Duodenal mucosa (tissue), 2 donors: Measurements from ENCODE around the gene ONECUT1.

Experiments used
- H3K27ac ChIP-seq: one replicate; pipeline ENCODE4 v1.7.0; 2013; ENCODE audit warnings: low read depth, low read length
- H3K27me3 ChIP-seq, 2 donors: one replicate each; pipeline ENCODE4 v1.7.0; 2013; ENCODE audit warnings: low read length in 2 of 2, control low read depth in 1 of 2; ENCODE audit not compliant: insufficient read depth in 2 of 2, control insufficient read depth in 1 of 2
- H3K36me3 ChIP-seq, 2 donors: one replicate each; pipeline ENCODE4 v1.7.0; 2013; ENCODE audit warnings: low read length in 2 of 2, control low read depth in 1 of 2; ENCODE audit not compliant: insufficient read depth in 2 of 2, control insufficient read depth in 1 of 2
- H3K4me1 ChIP-seq, 2 donors: one replicate each; pipeline ENCODE4 v1.7.0; 2013; ENCODE audit warnings: low read length in 2 of 2, control low read depth in 1 of 2; ENCODE audit not compliant: insufficient read depth in 2 of 2, control insufficient read depth in 1 of 2
- H3K4me3 ChIP-seq, 2 donors: one replicate each; pipeline ENCODE4 v1.7.0; 2013; ENCODE audit warnings: low read length in 2 of 2, low read depth in 1 of 2
- H3K9ac ChIP-seq, 2 donors: one replicate each; pipeline ENCODE4 v1.7.0; 2013; ENCODE audit warnings: low read length in 2 of 2, low read depth in 1 of 2
- H3K9me3 ChIP-seq, 2 donors: one replicate each; pipeline ENCODE4 v1.7.0; 2013; ENCODE audit warnings: low read length in 2 of 2, control low read depth in 1 of 2; ENCODE audit not compliant: control insufficient read depth in 1 of 2

ONECUT1 gene

DNA sequence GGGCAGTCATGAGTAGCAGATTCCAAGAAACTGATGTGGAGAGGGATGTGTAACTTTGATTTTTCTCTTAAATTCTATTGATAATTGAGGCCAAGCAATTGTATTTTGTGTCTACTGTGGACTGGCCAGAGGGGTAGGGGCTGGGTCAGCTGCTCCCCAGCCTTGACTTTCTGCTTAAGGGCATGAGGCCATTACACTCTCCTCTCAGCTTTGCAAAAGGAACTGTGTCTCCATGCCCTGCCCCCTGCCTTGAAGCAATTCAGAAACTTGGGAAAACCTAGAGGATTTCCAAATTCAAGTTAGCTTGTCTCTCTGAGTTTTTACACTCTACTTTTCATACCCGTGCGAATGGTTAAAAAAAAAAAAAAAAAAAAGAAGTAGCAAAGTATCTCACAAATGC, 38.6 kb downstream of the ONECUT1 start:
- Histone ChIP-seq H3K27me3 (peaks cover 5 to 16% of the 10 kb centered on the region in 2 donors), H3K36me3 (no peaks in the 10 kb centered on the region), H3K4me1 (no peaks in the 10 kb centered on the region), H3K27ac (no peak overlapping the region), H3K9me3 (no peaks in the 10 kb centered on the region), H3K9ac (no peak overlapping the region), H3K4me3 (no peak overlapping the region)

DNA sequence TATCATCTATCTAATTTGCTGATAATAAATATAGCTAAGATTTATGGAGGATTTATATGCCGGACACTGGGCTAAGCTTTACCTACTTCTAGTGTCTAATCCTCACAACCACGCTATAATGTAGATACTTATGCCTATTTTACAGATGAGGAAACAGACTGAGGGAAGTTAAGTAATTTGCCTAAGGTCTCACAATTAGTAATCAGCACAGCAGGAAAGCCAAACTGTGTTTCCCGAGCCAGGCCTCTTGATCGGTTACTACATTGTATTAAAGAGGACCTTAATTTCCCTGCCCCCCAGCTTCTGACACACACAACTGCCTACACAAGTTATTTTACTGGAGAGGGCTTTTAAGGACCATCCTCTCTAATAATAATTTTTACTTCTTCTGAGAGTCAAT, 40.9 kb downstream of the ONECUT1 start:
- H3K27ac ChIP-seq: no peak overlapping the region
- no peaks in the 10 kb centered on the region for H3K9me3 ChIP-seq
- H3K36me3 ChIP-seq: no peaks in the 10 kb centered on the region
- no peak overlapping the region for H3K4me3 ChIP-seq
- no peaks in the 10 kb centered on the region for H3K4me1 ChIP-seq
- no peak overlapping the region for H3K9ac ChIP-seq
- H3K27me3 ChIP-seq: peaks cover 5 to 13% of the 10 kb centered on the region in 2 donors

DNA sequence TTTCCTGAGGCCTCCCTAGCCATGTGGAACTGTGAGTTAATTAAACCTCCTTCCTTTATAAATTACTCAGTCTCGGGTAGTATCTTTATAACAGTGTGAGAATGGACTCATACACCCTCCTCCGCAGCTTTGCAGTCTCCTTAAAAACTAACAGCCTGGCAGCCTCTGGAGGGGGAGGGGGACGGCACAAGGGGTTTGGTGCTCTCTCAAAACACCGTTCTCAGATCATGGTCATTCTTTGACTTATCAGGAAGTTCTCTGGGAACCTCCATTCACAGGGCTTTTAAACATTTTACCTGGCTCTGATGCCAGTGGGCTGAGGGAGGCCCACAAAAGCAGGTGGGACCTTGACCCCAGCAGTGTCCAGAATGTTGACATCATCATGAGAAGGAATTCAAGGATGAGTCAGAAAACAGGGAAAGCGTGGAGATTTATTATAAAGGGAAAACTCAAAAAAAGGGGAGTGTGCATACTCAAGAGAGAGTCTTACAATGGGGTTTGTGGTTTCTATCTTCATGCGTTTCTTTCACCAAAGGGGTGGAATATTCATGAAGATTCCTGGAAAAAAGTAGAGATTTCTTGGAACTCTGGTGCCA, 43.9 kb downstream of the ONECUT1 start:
- Histone ChIP-seq H3K9ac (no peak overlapping the region), H3K4me1 (no peaks in the 10 kb centered on the region), H3K27ac (no peak overlapping the region), H3K27me3 (peaks cover 2 to 7% of the 10 kb centered on the region in 2 donors), H3K4me3 (no peak overlapping the region), H3K9me3 (no peaks in the 10 kb centered on the region), H3K36me3 (no peaks in the 10 kb centered on the region)

DNA sequence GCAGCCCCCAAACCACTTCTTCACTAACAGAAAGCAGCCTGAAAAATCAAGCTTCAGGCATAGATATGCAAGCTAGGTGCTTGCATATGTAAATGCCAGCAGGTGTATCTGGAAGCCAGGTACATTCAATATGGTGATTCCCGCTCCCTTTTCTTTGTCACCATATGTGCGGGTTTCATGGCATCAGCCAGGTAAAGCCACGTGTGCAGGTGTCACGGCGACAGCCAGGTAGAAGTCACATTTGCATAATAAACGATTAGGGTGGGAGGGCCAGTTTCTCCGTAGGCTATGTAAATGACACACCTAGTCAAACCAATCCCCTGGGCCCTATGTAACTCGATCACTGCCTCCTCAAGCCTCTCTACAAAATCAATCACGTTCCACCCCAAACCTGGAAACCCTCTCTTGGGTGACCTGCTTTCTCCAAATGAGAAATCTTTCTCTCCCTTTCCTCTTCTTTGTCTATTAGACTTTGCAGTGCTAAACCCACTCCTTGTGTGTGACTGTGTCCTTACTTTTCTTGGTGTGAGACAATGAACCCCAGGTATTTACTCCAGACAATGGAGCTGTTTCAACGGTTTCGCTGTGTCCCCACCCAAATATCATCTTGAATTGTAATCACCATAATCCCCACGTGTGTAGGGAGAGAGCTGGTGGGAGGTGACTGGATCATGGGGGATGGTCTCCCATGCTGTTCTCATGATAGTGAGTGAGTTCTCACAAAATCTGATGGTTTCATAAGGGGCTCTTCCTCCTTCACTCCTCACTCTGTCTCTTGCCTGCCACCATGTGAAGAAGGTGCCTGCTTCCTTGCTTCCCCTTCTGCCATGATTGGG, 44.6 kb downstream of the ONECUT1 start:
- H3K4me3 ChIP-seq: no peak overlapping the region
- H3K27me3 ChIP-seq: peaks cover 0 to 7% of the 10 kb centered on the region in 2 donors
- no peak overlapping the region for H3K9ac ChIP-seq
- H3K4me1 ChIP-seq: no peaks in the 10 kb centered on the region
- no peaks in the 10 kb centered on the region for H3K36me3 ChIP-seq
- H3K27ac ChIP-seq: no peak overlapping the region
- H3K9me3 ChIP-seq: no peaks in the 10 kb centered on the region

DNA sequence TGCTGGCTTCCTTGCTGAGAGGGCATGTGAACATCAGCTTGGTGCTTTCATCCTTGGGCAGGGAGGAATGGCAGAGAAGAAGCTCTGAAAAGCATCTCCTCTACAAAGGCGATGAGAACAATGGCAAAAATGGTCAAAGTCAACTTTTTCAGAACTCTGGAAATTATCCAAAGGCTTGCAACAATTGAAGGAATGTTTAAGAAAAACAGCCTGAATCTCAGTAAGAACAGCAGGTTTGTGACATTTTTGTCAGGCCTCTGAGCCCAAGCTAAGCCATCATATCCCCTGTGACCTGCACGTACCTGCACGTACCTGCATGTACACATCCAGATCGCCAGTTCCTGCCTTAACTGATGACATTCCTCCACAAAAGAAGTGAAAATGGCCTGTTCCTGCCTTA, 51.8 kb downstream of the ONECUT1 start:
- no peak overlapping the region for H3K4me3 ChIP-seq
- H3K4me1 ChIP-seq: no peaks in the 10 kb centered on the region
- H3K9me3 ChIP-seq: no peaks in the 10 kb centered on the region
- H3K27ac ChIP-seq: no peak overlapping the region
- no peaks in the 10 kb centered on the region for H3K36me3 ChIP-seq
- H3K27me3 ChIP-seq: no peaks in the 10 kb centered on the region
- H3K9ac ChIP-seq: no peak overlapping the region

DNA sequence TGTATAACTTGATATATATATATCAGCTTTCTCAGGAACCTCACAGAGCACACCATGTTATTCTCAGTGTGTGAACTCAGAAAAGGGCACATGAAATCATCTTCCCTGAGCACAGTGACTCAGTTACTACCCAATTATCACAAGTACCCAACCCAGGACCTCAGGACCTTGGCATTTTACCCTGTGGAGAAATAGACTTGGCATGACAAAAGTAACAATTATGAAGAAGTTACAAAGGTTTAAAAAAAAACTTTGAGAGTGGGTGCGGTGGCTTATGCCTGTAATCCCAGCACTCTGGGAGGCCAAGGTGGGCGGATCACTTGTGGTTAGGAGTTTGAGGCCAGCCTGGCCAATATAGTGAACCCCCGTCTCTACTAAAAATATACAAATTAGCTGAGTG, 52.4 kb downstream of the ONECUT1 start:
- no peak overlapping the region for H3K27ac ChIP-seq
- no peaks in the 10 kb centered on the region for H3K9me3 ChIP-seq
- no peaks in the 10 kb centered on the region for H3K36me3 ChIP-seq
- no peak overlapping the region for H3K9ac ChIP-seq
- H3K4me1 ChIP-seq: no peaks in the 10 kb centered on the region
- H3K4me3 ChIP-seq: no peak overlapping the region
- H3K27me3 ChIP-seq: no peaks in the 10 kb centered on the region

DNA sequence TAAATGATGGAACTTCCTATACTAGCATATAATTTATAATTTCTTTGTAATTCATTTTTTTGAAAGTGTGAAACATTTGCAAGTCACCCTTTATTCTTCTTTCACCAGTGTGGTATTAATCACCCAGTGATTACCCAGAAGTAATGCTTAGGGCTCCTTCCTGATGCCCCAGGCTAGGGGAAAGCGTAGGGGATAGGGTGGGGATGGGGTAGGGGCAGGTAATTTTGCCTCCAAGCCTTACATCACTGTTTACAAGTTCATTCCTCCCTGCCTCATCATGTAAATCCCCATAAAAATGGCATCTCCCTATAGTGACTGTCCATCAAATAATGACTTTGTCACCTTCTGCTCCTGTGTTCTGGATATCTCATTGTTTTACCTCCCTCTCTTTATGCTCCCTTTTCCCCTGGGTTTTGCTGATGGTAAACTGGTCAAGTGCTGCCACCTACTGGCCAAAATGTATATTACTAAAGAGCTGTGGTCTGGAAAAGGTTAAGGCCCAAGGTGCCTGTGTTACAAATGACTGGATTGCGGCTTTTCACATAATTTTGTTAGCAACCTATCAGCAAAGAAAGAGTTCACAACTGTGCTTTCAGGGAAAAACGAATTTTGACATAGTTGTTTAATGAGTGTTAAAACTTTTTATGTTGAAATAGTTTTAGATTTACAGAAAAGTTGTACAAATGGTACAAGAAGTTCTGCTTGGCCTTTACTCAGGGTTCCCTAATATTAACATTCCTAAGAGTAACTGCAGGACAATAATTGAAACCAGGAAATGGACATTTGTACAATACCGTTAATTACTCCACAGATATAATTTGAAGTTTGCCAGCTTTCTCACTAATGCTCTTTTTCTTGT, 54.7 kb downstream of the ONECUT1 start:
- Histone ChIP-seq H3K9me3 (no peaks in the 10 kb centered on the region), H3K9ac (no peak overlapping the region), H3K4me1 (no peaks in the 10 kb centered on the region), H3K4me3 (no peak overlapping the region), H3K27me3 (no peaks in the 10 kb centered on the region), H3K36me3 (no peaks in the 10 kb centered on the region), H3K27ac (no peak overlapping the region)

DNA sequence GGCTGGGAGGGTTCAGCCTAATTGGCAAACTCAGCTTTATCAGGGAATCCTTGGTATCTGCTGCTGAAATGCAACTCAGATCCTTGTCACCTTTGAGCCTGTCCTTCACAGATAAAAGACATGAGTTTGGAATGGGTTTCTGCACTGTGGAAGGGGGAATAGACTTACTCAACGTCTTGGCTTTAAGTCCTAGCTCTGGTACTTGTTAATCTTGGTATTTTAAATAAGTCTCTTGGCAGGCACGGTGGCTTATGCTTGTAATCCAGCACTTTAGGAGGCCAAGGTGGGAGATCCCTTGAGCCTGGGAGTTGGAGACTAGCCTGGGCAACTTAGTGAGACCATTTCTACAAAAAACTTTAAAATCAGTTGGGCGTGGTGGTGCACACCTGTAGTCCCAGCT, 55.8 kb downstream of the ONECUT1 start:
- Histone ChIP-seq H3K9me3 (no peaks in the 10 kb centered on the region), H3K4me3 (no peak overlapping the region), H3K27me3 (no peaks in the 10 kb centered on the region), H3K27ac (no peak overlapping the region), H3K4me1 (peaks cover 0 to 9% of the 10 kb centered on the region in 2 donors), H3K36me3 (no peaks in the 10 kb centered on the region), H3K9ac (no peak overlapping the region)

DNA sequence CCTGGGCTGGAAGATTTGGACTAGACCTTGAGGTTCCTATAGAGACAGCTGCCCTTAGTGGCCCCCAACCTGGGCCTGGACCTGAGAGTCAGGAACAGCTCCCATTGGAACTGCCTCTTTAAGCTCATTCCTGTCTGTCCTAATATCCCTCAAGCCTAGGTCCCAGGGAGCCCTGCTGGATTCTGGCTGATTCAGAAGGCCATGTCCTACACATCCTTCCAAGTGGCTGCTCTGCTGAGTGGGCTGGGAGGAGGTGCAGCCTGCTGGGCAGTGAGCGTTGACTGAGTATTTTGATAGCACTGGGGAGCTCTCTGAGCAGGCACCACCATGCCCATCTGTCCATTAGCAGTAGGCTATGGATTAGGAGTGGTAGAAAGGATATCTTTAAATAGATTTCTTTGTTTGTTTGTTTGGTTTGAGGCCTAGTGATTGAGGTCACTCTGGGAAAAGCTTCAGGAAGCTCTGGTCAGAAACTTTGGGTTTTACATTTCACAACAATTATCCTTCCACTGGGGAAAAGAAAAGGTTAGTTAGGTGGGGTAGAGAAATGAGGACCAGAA, 56.4 kb downstream of the ONECUT1 start:
- Histone ChIP-seq H3K27ac (no peak overlapping the region), H3K36me3 (no peaks in the 10 kb centered on the region), H3K4me3 (no peak overlapping the region), H3K9ac (no peak overlapping the region), H3K27me3 (no peaks in the 10 kb centered on the region), H3K9me3 (no peaks in the 10 kb centered on the region), H3K4me1 (peaks cover 0 to 9% of the 10 kb centered on the region in 2 donors)

DNA sequence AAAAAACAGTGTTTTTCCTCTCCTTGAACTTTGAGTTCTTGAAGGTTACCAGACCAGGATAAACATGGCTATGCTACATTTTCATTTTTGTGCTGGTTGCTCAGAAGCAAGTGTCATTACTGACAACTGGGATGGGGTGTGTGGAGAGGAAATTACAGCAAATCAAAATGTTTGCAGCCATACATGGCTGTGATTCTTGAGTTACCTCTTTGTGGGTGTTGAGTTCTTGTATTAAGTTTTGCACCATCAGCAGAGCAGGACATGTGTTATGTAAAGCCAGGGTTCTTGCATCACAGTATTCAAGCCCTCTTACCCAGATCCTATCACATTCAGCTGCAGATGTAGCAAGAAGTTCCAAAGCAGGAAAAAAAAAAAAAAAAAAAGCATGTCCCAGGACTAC, 57.0 kb downstream of the ONECUT1 start:
- Histone ChIP-seq H3K27ac (no peak overlapping the region), H3K9ac (no peak overlapping the region), H3K36me3 (no peaks in the 10 kb centered on the region), H3K4me1 (peaks cover 0 to 9% of the 10 kb centered on the region in 2 donors), H3K9me3 (no peaks in the 10 kb centered on the region), H3K27me3 (no peaks in the 10 kb centered on the region), H3K4me3 (no peak overlapping the region)
